ENCODE results near the gene PTPN5. TPM values are rescaled to one million over a fixed set of nuclear protein-coding genes. Genes with fewer than 3 reads are reported as not detected.
A peak's percentile ranks its signal among the peaks of the same experiment; 100 is the strongest.

PTPN5 gene
- total RNA-seq, 4 donors from 2014 or later, result 0.27 to 0.64 TPM; not detected in 2

DNA sequence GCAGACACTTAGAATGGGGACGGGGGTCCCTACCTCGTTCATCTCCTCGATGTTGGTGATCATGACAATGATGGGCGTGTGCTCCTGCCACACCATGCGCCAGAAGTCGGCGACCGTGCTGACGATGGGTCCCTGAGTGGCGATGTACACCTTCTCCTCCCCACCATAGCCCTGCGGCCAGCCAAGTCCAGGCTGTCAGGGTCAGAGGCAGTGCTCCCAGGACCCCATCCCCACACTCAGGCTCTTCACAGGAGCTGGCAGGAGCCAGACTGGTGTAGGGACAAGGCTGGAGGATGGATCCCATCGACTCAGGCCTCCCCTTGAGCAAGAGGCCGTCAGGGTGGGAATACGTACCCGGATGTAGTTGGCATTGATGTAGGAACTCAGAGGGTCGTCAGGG lies 58.4 kb downstream of the PTPN5 start:
- DNase-seq, result no peak
- H3K9me3 ChIP-seq, result no peaks in the 10 kb centered on the region
- TF ChIP-seq POLR2AphosphoS5 (IDR thresholded peaks at IDR 0.05), result no peak
- no peak for TF ChIP-seq EP300 (IDR thresholded peaks at IDR 0.05; ENCODE audit: low read depth)
- TF ChIP-seq POLR2A (IDR thresholded peaks at IDR 0.05), result no peak
- TF ChIP-seq, protein P1, sequence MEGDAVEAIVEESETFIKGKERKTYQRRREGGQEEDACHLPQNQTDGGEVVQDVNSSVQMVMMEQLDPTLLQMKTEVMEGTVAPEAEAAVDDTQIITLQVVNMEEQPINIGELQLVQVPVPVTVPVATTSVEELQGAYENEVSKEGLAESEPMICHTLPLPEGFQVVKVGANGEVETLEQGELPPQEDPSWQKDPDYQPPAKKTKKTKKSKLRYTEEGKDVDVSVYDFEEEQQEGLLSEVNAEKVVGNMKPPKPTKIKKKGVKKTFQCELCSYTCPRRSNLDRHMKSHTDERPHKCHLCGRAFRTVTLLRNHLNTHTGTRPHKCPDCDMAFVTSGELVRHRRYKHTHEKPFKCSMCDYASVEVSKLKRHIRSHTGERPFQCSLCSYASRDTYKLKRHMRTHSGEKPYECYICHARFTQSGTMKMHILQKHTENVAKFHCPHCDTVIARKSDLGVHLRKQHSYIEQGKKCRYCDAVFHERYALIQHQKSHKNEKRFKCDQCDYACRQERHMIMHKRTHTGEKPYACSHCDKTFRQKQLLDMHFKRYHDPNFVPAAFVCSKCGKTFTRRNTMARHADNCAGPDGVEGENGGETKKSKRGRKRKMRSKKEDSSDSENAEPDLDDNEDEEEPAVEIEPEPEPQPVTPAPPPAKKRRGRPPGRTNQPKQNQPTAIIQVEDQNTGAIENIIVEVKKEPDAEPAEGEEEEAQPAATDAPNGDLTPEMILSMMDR (IDR thresholded peaks at IDR 0.05), result no peak
- no peaks in the 10 kb centered on the region for H3K27me3 ChIP-seq
- in situ Hi-C loops (cut with MboI; ENCODE audit: low pct_ligation_motif_present in 1 of 4, low pct_unique_long_range_greater_than_20kb in 1 of 4, low sequenced_read_pairs in 3 of 4), result loop anchor here in 3 of 4 donors (10.0 to 25.0 kb wide), 4 partner anchors 171 to 621 kb away; partner anchors contain the start of genes SAAL1 (in 2 of the 3) and TSG101 (in 1 of the 3)
- H3K36me3 ChIP-seq, result no peaks in the 10 kb centered on the region
- WGBS, 2 donors (ENCODE audit: low coverage in 1 of 2), result 92% methylated on average over 16 of the region's 16 CpGs; no CpG with 5 or more reads in 1 of the 2 donors
- H3K27ac ChIP-seq, result no peak overlapping the region
- intact Hi-C loops (cut with DNase I; ENCODE audit: low total_unique reads), result no loop called here
- H3K4me1 ChIP-seq, result no peaks in the 10 kb centered on the region
- no peak overlapping the region for H3K4me3 ChIP-seq

DNA sequence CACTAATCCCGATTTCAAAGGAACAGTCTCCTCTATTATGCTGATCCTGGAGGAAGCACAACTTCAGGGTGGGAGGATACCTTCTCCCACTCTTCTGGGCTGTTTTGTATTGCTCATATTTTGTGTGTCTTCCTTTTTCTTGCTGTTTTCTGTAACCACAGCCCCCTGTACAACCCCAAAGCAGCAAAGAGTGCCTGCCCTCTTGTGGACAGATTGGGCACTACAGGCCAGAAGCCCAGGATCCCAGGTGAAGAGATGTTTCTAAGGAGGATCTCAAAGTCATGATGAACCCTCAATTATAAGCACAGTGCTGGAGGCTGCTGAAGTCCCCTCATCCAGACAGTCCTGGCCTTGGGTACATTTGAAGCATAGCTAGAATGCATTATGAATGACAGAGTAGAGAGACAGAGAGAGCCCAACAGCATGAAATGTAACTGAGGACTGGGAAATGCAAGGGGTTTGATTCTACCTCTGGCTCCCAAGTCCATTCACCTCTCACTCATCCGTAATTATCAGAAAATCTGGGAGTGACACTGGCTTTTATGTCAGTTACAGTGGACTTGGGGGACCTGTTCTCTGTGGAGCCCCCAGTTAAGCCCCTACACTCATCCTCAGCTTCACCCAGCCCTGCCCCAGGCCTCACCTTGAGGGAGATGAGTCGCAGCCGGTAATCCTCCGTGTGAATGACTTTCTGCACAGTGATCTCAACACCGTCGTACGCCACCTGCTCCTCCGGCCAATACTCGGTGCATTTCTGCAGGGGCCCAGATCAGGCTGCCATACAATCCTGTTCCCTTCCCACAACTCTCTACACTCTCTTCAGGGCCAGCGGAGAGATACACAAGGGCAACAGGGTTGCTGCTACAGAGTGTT lies 59.4 kb downstream of the PTPN5 start:
- H3K4me3 ChIP-seq, result no peak overlapping the region
- intact Hi-C loops (cut with DNase I; ENCODE audit: low total_unique reads) (no loop called here), in situ Hi-C loops (cut with MboI; ENCODE audit: low pct_ligation_motif_present in 1 of 4, low pct_unique_long_range_greater_than_20kb in 1 of 4, low sequenced_read_pairs in 3 of 4) (loop anchor here in 3 of 4 donors (10.0 to 25.0 kb wide), 4 partner anchors 170 to 620 kb away; partner anchors contain the start of genes SAAL1 (in 2 of the 3) and TSG101 (in 1 of the 3))
- 75 to 77% methylated on average over 7 to 11 of the region's 11 CpGs for WGBS, 2 donors (ENCODE audit: low coverage in 1 of 2)
- no peaks in the 10 kb centered on the region for H3K4me1 ChIP-seq
- peak; percentile 59 for DNase-seq
- H3K36me3 ChIP-seq, result no peaks in the 10 kb centered on the region
- H3K9me3 ChIP-seq, result no peaks in the 10 kb centered on the region
- H3K27ac ChIP-seq, result no peak overlapping the region
- TF ChIP-seq, protein P1 (IDR thresholded peaks at IDR 0.05), result peak; percentile 78 to 96 (median 95)
- TF ChIP-seq EP300 (IDR thresholded peaks at IDR 0.05; ENCODE audit: low read depth) (no peak), POLR2AphosphoS5 (IDR thresholded peaks at IDR 0.05) (no peak)
- no peaks in the 10 kb centered on the region for H3K27me3 ChIP-seq

DNA sequence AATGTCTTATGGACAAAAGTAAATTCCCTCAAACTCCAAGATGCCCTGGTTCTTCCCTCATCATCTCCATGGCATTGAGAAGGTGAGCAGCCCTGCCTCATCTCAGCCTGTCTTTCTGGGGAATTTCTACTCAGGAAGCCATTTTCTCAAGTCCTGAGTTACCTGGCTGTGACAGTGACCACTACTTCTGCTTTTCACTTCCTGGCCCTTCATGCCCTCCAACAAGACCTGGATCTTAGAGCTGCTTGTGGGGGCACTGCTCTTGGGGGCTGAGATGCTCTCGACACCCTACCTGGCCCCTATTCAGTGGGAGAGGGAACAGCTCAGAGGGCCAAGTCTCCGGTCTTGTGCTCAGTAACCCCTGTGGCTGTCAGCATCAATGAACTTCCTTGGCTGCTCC lies 60.2 kb downstream of the PTPN5 start:
- no peak for DNase-seq
- intact Hi-C loops (cut with DNase I; ENCODE audit: low total_unique reads) (no loop called here), in situ Hi-C loops (cut with MboI; ENCODE audit: low pct_ligation_motif_present in 1 of 4, low pct_unique_long_range_greater_than_20kb in 1 of 4, low sequenced_read_pairs in 3 of 4) (loop anchor here in 3 of 4 donors (10.0 to 25.0 kb wide), 4 partner anchors 169 to 619 kb away; partner anchors contain the start of genes SAAL1 (in 2 of the 3) and TSG101 (in 1 of the 3))
- Histone ChIP-seq H3K4me3 (no peak overlapping the region), H3K9me3 (no peaks in the 10 kb centered on the region), H3K27me3 (no peaks in the 10 kb centered on the region), H3K4me1 (no peaks in the 10 kb centered on the region), H3K36me3 (no peaks in the 10 kb centered on the region), H3K27ac (no peak overlapping the region)
- TF ChIP-seq POLR2A (IDR thresholded peaks at IDR 0.05) (no peak), EP300 (IDR thresholded peaks at IDR 0.05; ENCODE audit: low read depth) (no peak), POLR2AphosphoS5 (IDR thresholded peaks at IDR 0.05) (no peak)
- TF ChIP-seq, protein P1 (IDR thresholded peaks at IDR 0.05), result no peak
- WGBS, 2 donors (ENCODE audit: low coverage in 1 of 2), result 80% methylated on average over 2 of the region's 2 CpGs; no CpG with 5 or more reads in 1 of the 2 donors

DNA sequence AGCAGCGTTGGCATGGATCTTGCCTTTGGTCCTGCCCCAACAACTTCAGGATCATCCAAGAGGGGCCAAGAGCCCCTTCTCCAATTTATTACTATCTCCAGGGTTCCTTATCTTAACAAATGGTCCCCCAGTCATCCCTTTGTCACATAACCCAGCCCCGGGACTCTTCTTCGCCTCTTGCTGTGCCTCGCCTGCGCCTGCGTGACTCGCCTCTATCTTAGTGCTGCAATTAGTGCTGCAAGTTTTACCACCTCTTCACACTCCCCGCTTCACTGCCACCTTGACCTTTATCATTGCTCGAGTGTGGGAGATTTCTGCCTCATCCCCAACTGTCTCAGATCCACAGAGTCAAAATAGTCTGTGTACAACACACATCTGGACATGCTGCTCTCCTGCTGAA lies 61.6 kb downstream of the PTPN5 start:
- no peak overlapping the region for H3K4me3 ChIP-seq
- H3K36me3 ChIP-seq, result no peaks in the 10 kb centered on the region
- no peak for DNase-seq
- WGBS, 2 donors (ENCODE audit: low coverage in 1 of 2), result 80 to 87% methylated on average over 8 to 9 of the region's 9 CpGs
- H3K27ac ChIP-seq, result no peak overlapping the region
- in situ Hi-C loops (cut with MboI; ENCODE audit: low pct_ligation_motif_present in 1 of 4, low pct_unique_long_range_greater_than_20kb in 1 of 4, low sequenced_read_pairs in 3 of 4) (loop anchor here in 3 of 4 donors (10.0 to 25.0 kb wide), 4 partner anchors 168 to 618 kb away; partner anchors contain the start of genes SAAL1 (in 2 of the 3) and TSG101 (in 1 of the 3)), intact Hi-C loops (cut with DNase I; ENCODE audit: low total_unique reads) (no loop called here)
- no peaks in the 10 kb centered on the region for H3K27me3 ChIP-seq
- H3K4me1 ChIP-seq, result no peaks in the 10 kb centered on the region
- no peaks in the 10 kb centered on the region for H3K9me3 ChIP-seq
- TF ChIP-seq POLR2AphosphoS5 (IDR thresholded peaks at IDR 0.05) (no peak), EP300 (IDR thresholded peaks at IDR 0.05; ENCODE audit: low read depth) (no peak), POLR2A (IDR thresholded peaks at IDR 0.05) (no peak)
- TF ChIP-seq, protein P1 (IDR thresholded peaks at IDR 0.05), result no peak

All from transverse colon (tissue), 4 donors.